Glutamatergic neuron (in vitro differentiated cells): Measurements from ENCODE around the gene IL21R. TPM values are rescaled to one million over a fixed set of nuclear protein-coding genes. Genes with fewer than 3 reads are reported as not detected.

Experiments
- DNase-seq: peaks from one replicate; pipeline ENCODE4 v3.0.0; 2022
- H3K27ac Mint-ChIP-seq: one replicate; pipeline ENCODE4 v1.8.0; 2020; ENCODE audit warnings: mild to moderate bottlenecking, mixed read lengths, inconsistent platforms; ENCODE audit not compliant: unreplicated experiment
- H3K27me3 Mint-ChIP-seq: one replicate; pipeline ENCODE4 v1.8.0; 2020; ENCODE audit warnings: mild to moderate bottlenecking, moderate library complexity, mixed read lengths, inconsistent platforms; ENCODE audit not compliant: unreplicated experiment
- H3K36me3 Mint-ChIP-seq: one replicate; pipeline ENCODE4 v1.8.0; 2020; ENCODE audit warnings: mild to moderate bottlenecking, mixed read lengths, inconsistent platforms; ENCODE audit not compliant: unreplicated experiment
- H3K4me1 Mint-ChIP-seq: one replicate; pipeline ENCODE4 v1.8.0; 2020; ENCODE audit warnings: mild to moderate bottlenecking, low read depth, mixed read lengths, inconsistent platforms; ENCODE audit not compliant: unreplicated experiment
- H3K4me3 Mint-ChIP-seq: one replicate; pipeline ENCODE4 v1.8.0; 2020; ENCODE audit warnings: mild to moderate bottlenecking, mixed read lengths, inconsistent platforms; ENCODE audit not compliant: unreplicated experiment
- H3K9me3 Mint-ChIP-seq: one replicate; pipeline ENCODE4 v1.8.0; 2020; ENCODE audit warnings: mild to moderate bottlenecking, moderate library complexity, mixed read lengths, inconsistent platforms; ENCODE audit not compliant: unreplicated experiment
- CTCF ChIP-seq: fragments of 200-600 bp; sonication (generic); IDR thresholded peaks from one replicate; pipeline ENCODE4 v1.5.0; 2021; ENCODE audit not compliant: partially characterized antibody, unreplicated experiment
- total RNA-seq: library from RNA; stranded (reverse); fragmentation: NEBNext Ultra II Directional; extraction: Animal tissue kit (Norgen Biotek cat#: 25700); gene quantifications from one replicate; pipeline ENCODE4 v1.2.1, GENCODE V29; 2021; ENCODE audit not compliant: unreplicated experiment

The IL21R gene
- total RNA-seq, 1 donor from 2014 or later = 0.86 TPM

- Mint-ChIP-seq H3K36me3 (peaks cover 6% of the 10 kb centered on the region), H3K4me3 (no peak overlapping the region), H3K9me3 (peaks cover 3% of the 10 kb centered on the region), H3K4me1 (no peaks in the 10 kb centered on the region), H3K27me3 (no peaks in the 10 kb centered on the region), H3K27ac (no peak overlapping the region)
- TF ChIP-seq CTCF = no peak
- no peak for DNase-seq
These were observed 63.5 kb downstream of the IL21R start for GRCh38 chr16:27465483-27465879.

- Mint-ChIP-seq H3K4me3 (no peak overlapping the region), H3K36me3 (peaks cover 16% of the 10 kb centered on the region), H3K27ac (no peak overlapping the region), H3K27me3 (peaks cover 6% of the 10 kb centered on the region), H3K9me3 (peaks cover 5% of the 10 kb centered on the region), H3K4me1 (no peaks in the 10 kb centered on the region)
- TF ChIP-seq CTCF = no peak
- no peak for DNase-seq
These were observed 67.1 kb downstream of the IL21R start for GRCh38 chr16:27468941-27469531.

- Mint-ChIP-seq H3K4me3 (no peak overlapping the region), H3K9me3 (peaks cover 2% of the 10 kb centered on the region), H3K27ac (no peak overlapping the region), H3K27me3 (peaks cover 6% of the 10 kb centered on the region), H3K4me1 (no peaks in the 10 kb centered on the region), H3K36me3 (peaks cover 16% of the 10 kb centered on the region)
- DNase-seq = no peak
- no peak for TF ChIP-seq CTCF
These were observed 68.8 kb downstream of the IL21R start for GRCh38 chr16:27470567-27471431.

- DNase-seq = no peak
- no peaks in the 10 kb centered on the region for H3K4me1 Mint-ChIP-seq
- TF ChIP-seq CTCF = no peak
- H3K27ac Mint-ChIP-seq = no peak overlapping the region
- peaks cover 2% of the 10 kb centered on the region for H3K9me3 Mint-ChIP-seq
- peaks cover 16% of the 10 kb centered on the region for H3K36me3 Mint-ChIP-seq
- H3K4me3 Mint-ChIP-seq = no peak overlapping the region
- H3K27me3 Mint-ChIP-seq = peaks cover 6% of the 10 kb centered on the region
These were observed 69.7 kb downstream of the IL21R start for GRCh38 chr16:27471661-27472060.
